Endothelial cell of umbilical vein (primary cell): Measurements from ENCODE around the gene RBL1. TPM values are rescaled to one million over a fixed set of nuclear protein-coding genes. Genes with fewer than 3 reads are reported as not detected.

Experiments
- BruUV-seq: library from RNA; stranded (reverse); fragments of 400-500 nt; replicated peaks from 2 replicates; lab custom pipeline; 2021; lab: Mats Ljungman, UMichigan
- CTCF ChIA-PET: fragments of 300-600, 350-600 bp; sonication (Branson Sonifier 250); formaldehyde crosslinking; loops from one replicate; lab custom pipeline; 2021; ENCODE audit warnings: antibody characterized with exemption, inconsistent platforms; lab: Charles Lee
- POLR2A ChIA-PET: fragments of 300-600, 350-600 bp; sonication (Branson Sonifier 250); formaldehyde crosslinking; loops from one replicate; lab custom pipeline; 2021; ENCODE audit warnings: antibody characterized with exemption, inconsistent platforms; lab: Charles Lee
- DNase-seq: peaks from one replicate; pipeline ENCODE4 v3.0.0-alpha.2; 2011; ENCODE audit warnings: low read depth, low spot score
- FAIRE-seq: peaks from 2 replicates; lab custom pipeline; 2011; peaks lifted over from hg19 to GRCh38; lab: Jason Lieb, UNC
- H2AFZ ChIP-seq: 2 replicates; pipeline ENCODE4 v1.6.0; 2012; ENCODE audit warnings: low read depth, low read length, control low read depth, inconsistent platforms
- H3K27ac ChIP-seq: 2 replicates; pipeline ENCODE4 v1.5.1; 2011; ENCODE audit warnings: low read depth, mild to moderate bottlenecking, control low read depth, low read length, moderate library complexity; ENCODE audit not compliant: insufficient read depth
- H3K27me3 ChIP-seq, 2 experiments: 2 replicates each; pipeline versions ENCODE4 v1.6.0 to v1.6.1; 2011; ENCODE audit warnings: low read length in 2 of 2, mixed read lengths in 1 of 2; ENCODE audit not compliant: control insufficient read depth in 2 of 2, insufficient read depth in 2 of 2
- H3K36me3 ChIP-seq, 2 experiments: 2 replicates in 1 of 2; 3 replicates in 1 of 2; pipeline ENCODE4 v1.5.1; 2011; ENCODE audit warnings: low read length in 2 of 2, mild to moderate bottlenecking in 1 of 2, moderate library complexity in 1 of 2; ENCODE audit not compliant: control insufficient read depth in 2 of 2, insufficient read depth in 2 of 2; ENCODE audit errors: extremely low read depth in 1 of 2
- H3K4me1 ChIP-seq: 3 replicates; pipeline ENCODE4 v1.5.1; 2011; ENCODE audit warnings: mild to moderate bottlenecking, low read length; ENCODE audit not compliant: control insufficient read depth, insufficient read depth; ENCODE audit errors: extremely low read depth
- H3K4me2 ChIP-seq: 2 replicates; pipeline ENCODE4 v1.6.1; 2011; ENCODE audit warnings: low read length, control low read depth, mixed read lengths; ENCODE audit not compliant: insufficient read depth
- H3K4me3 ChIP-seq, 3 experiments: fragments of 200-600 bp in 1 of 3; sonication (generic), shearing (Covaris generic) in 1 of 3; replicated peaks in 1 of 3; 2 replicates each; pipeline ENCODE4 v1.5.1; 2011 to 2016; ENCODE audit warnings: control low read depth in 3 of 3, low read length in 3 of 3, mild to moderate bottlenecking in 2 of 3, inconsistent platforms in 1 of 3, low read depth in 1 of 3, moderate library complexity in 1 of 3; ENCODE audit not compliant: insufficient read depth in 1 of 3
- H3K79me2 ChIP-seq: 2 replicates; pipeline ENCODE4 v1.6.0; 2012; ENCODE audit warnings: low read length, inconsistent platforms; ENCODE audit not compliant: control insufficient read depth, insufficient read depth
- H3K9ac ChIP-seq: replicated peaks from 2 replicates; pipeline ENCODE3; 2011; ENCODE audit warnings: low read length, control low read depth; ENCODE audit not compliant: insufficient read depth; ENCODE audit errors: extremely low read depth
- H3K9me1 ChIP-seq: replicated peaks from 3 replicates; pipeline ENCODE4 v1.6.0; 2011; ENCODE audit warnings: mild to moderate bottlenecking, low read length; ENCODE audit not compliant: control insufficient read depth, insufficient read depth; ENCODE audit errors: extremely low read depth
- H3K9me3 ChIP-seq: replicated peaks from 2 replicates; pipeline ENCODE4 v1.5.1; 2012; ENCODE audit warnings: low read length, inconsistent platforms; ENCODE audit not compliant: control insufficient read depth, insufficient read depth
- H4K20me1 ChIP-seq: replicated peaks from 2 replicates; pipeline ENCODE3; 2011; ENCODE audit warnings: mild to moderate bottlenecking, low read length; ENCODE audit not compliant: control insufficient read depth, insufficient read depth; ENCODE audit errors: extremely low read depth
- CTCF ChIP-seq, 2 donors: IDR thresholded peaks; 1 replicate in 1 of 2; 2 replicates in 1 of 2; pipeline ENCODE4 v1.5.1; 2011; ENCODE audit warnings: low read length in 2 of 2, mild to moderate bottlenecking in 2 of 2, moderate library complexity in 2 of 2, control low read depth in 1 of 2, inconsistent platforms in 1 of 2, low read depth in 1 of 2; ENCODE audit not compliant: insufficient read depth in 1 of 2; ENCODE audit errors: extremely low read depth in 1 of 2
- EZH2 ChIP-seq: IDR thresholded peaks from 2 replicates; pipeline ENCODE4 v1.6.1; 2012; ENCODE audit warnings: borderline replicate concordance, low read depth, mild to moderate bottlenecking, moderate library complexity, low read length, inconsistent platforms; ENCODE audit not compliant: severe bottlenecking
- FOS ChIP-seq: IDR thresholded peaks from 2 replicates; pipeline ENCODE4 v1.6.1; 2011; ENCODE audit warnings: mild to moderate bottlenecking, low read length, moderate library complexity, borderline replicate concordance; ENCODE audit not compliant: insufficient read depth
- GATA2 ChIP-seq: IDR thresholded peaks from 2 replicates; pipeline ENCODE4 v1.7.0; 2011; ENCODE audit warnings: low read depth, mild to moderate bottlenecking, moderate library complexity, mixed read lengths, low read length; ENCODE audit not compliant: insufficient read length, insufficient read depth
- JUN ChIP-seq: IDR thresholded peaks from 2 replicates; pipeline ENCODE4 v1.6.1; 2011; ENCODE audit warnings: borderline replicate concordance, low read depth; ENCODE audit not compliant: insufficient read length, insufficient read depth
- MAX ChIP-seq: IDR thresholded peaks from 2 replicates; pipeline ENCODE4 v1.6.1; 2011; ENCODE audit not compliant: insufficient read depth, insufficient read length
- MYC ChIP-seq: IDR thresholded peaks from one replicate; pipeline ENCODE4 v1.6.1; 2011; ENCODE audit warnings: mild to moderate bottlenecking, low read depth, low read length
- POLR2A ChIP-seq: IDR thresholded peaks from 2 replicates; pipeline ENCODE4 v1.6.1; 2012; ENCODE audit warnings: low read depth, mild to moderate bottlenecking, control low read depth, low read length
- POLR2AphosphoS5 ChIP-seq: IDR thresholded peaks from 2 replicates; pipeline ENCODE4 v1.6.1; 2012; ENCODE audit warnings: low read depth, mild to moderate bottlenecking, control low read depth, low read length, moderate library complexity; ENCODE audit not compliant: insufficient read depth
- dilution Hi-C: fragments of 300-500 bp; cut with MboI; formaldehyde crosslinking; loops from one replicate; pipeline ENCODE4 v1.15.0; 2019; ENCODE audit warnings: low sequenced_read_pairs; ENCODE audit not compliant: extremely low pct_ligation_motif_present
- intact Hi-C: fragments of 100-400 bp; cut with micrococcal nuclease; formaldehyde crosslinking; loops from one replicate; pipeline ENCODE4 v1.10.0; 2022
- polyA plus RNA-seq, 4 experiments: library from polyadenylated mRNA; depleted of rRNA in 3 of 4; stranded (reverse) in 3 of 4; unstranded in 1 of 4; fragments of >200 nt; gene quantifications; 2 replicates each; pipeline versions ENCODE4 v1.2.1 to v1.2.3, GENCODE V29; 2011 to 2012; ENCODE audit warnings: missing spikeins in 1 of 4
- total RNA-seq: library from RNA; stranded (reverse); gene quantifications from 2 replicates; pipeline ENCODE4 v1.2.3, GENCODE V29; 2021

RBL1 gene
- total and polyA plus RNA-seq, 2 donors (not counting 3 experiments of a cell fraction or from before 2014, with no cell fraction given), result 3.1 to 20.1 TPM

DNA sequence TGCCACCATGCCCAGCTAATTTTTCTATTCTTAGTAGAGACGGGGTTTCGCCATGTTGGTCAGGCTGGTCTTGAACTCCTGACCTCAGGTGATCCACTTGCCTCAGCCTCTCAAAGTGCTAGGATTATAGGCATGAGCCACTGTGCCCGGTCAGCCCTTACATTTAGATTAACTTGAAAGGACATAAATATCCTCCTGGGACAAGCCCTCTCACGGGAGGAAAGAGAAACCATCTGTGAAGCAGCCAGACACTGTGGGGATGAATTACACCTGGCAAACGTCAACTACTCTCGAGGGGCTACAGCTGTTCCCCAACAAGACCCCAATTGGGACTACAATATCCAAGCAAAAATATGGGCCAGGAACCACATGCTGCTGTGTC, 111.5 kb downstream of the RBL1 start:
- Histone ChIP-seq H3K36me3 (no peaks in the 10 kb centered on the region), H3K27me3 (no peaks in the 10 kb centered on the region), H3K79me2 (no peaks in the 10 kb centered on the region), H3K4me3 (no peak overlapping the region), H2AFZ (no peak overlapping the region), H3K9me3 (no peaks in the 10 kb centered on the region), H4K20me1 (no peaks in the 10 kb centered on the region), H3K9ac (no peak overlapping the region), H3K4me2 (no peak overlapping the region), H3K4me1 (peaks cover 8% of the 10 kb centered on the region), H3K9me1 (no peaks in the 10 kb centered on the region), H3K27ac (no peak overlapping the region)
- CTCF ChIA-PET, result no interaction called here
- no TSS peak for BruUV-seq
- intact Hi-C loops, result no loop called here
- POLR2A ChIA-PET, result no interaction called here
- TF ChIP-seq CTCF (IDR thresholded peaks at IDR 0.05; ENCODE audit: extremely low read depth in 1 of 2, insufficient read depth in 1 of 2, low read depth in 1 of 2, low read length in 2 of 2) (no peak), POLR2AphosphoS5 (no peak), MAX (no peak), EZH2 (no peak), GATA2 (no peak), POLR2A (no peak), MYC (no peak), FOS (no peak), JUN (no peak)
- dilution Hi-C loops, result no loop called here
- no peak for FAIRE-seq
- no peak for DNase-seq
